GM12878 (cell line): ENCODE measurements around the gene ATP10A. TPM values are rescaled to one million over a fixed set of nuclear protein-coding genes. Genes with fewer than 3 reads are reported as not detected.

ENCODE experiments used
- CHD4 ChIP-seq: fragments of 200-600 bp; sonication (generic); IDR thresholded peaks from 2 replicates; pipeline ENCODE4 v1.6.1; 2016; ENCODE audit warnings: mild to moderate bottlenecking
- CUX1 ChIP-seq: IDR thresholded peaks from 2 replicates; pipeline ENCODE4 v1.6.1; 2012; ENCODE audit warnings: improper control_type of control experiment, low read depth, low read length; ENCODE audit not compliant: insufficient replicate concordance
- JUND ChIP-seq: IDR thresholded peaks from 2 replicates; pipeline ENCODE4 v1.6.1; 2012; ENCODE audit warnings: low read depth, mild to moderate bottlenecking, low read length, improper control_type of control experiment, moderate library complexity
- KAT2A ChIP-seq: conservative IDR thresholded peaks from 2 replicates; pipeline ENCODE4 v1.6.1; 2011; ENCODE audit warnings: low read depth, low read length; ENCODE audit not compliant: control insufficient read depth
- MXI1 ChIP-seq: fragments of 150-350 bp; IDR thresholded peaks from 2 replicates; pipeline ENCODE4 v1.6.1; 2011; ENCODE audit warnings: low read depth, mild to moderate bottlenecking, inconsistent platforms, low read length, improper control_type of control experiment
- RAD51 ChIP-seq: fragments of 450-650 bp; IDR thresholded peaks from 2 replicates; pipeline ENCODE4 v1.6.1; 2016; ENCODE audit warnings: moderate library complexity, mild to moderate bottlenecking, inconsistent platforms
- SREBF2 ChIP-seq: IDR thresholded peaks from 2 replicates; pipeline ENCODE4 v1.6.1; 2012; ENCODE audit warnings: mild to moderate bottlenecking, low read length
- STAT3 ChIP-seq: IDR thresholded peaks from 2 replicates; pipeline ENCODE4 v1.6.1; 2011; ENCODE audit warnings: low read depth, low read length, improper control_type of control experiment
- polyA plus RNA-seq, 11 experiments: library from polyadenylated mRNA; depleted of rRNA in 4 of 11; unstranded in 6 of 11; stranded (reverse) in 5 of 11; fragments of >200 nt; fragmentation: Nextera tagmentation in 4 of 11; fragmentation: Illumina TruSeq in 1 of 11; extraction: Ambion mirVana in 4 of 11; extraction: Trizol in 1 of 11; gene quantifications; 1 replicate in 1 of 11; 2 replicates in 10 of 11; pipeline versions ENCODE4 v1.2.1 to v1.2.3, GENCODE V29; 2011 to 2016; ENCODE audit warnings: inconsistent platforms in 2 of 11, missing spikeins in 2 of 11, low read depth in 1 of 11
- total RNA-seq, 4 experiments: library from RNA; depleted of rRNA in 3 of 4; stranded (reverse); fragments of >200 nt in 3 of 4; fragmentation: Illumina TruSeq in 1 of 4; extraction: Trizol in 1 of 4; gene quantifications; 2 replicates each; pipeline versions ENCODE4 v1.2.1 to v1.2.3, GENCODE V29; 2013 to 2021

The ATP10A gene
- total and polyA plus RNA-seq, 10 of the 15 experiments (the other 5 are each of a cell fraction or from before 2014, with no cell fraction given), result 0.04 to 1.5 (median 0.31) TPM; not detected in 2

- TF ChIP-seq CUX1 (peak; percentile 15), STAT3 (no peak), SREBF2 (no peak), RAD51 (no peak), KAT2A (no peak), JUND (no peak; the same call in 1 of the 2 replicates), CHD4 (no peak), MXI1 (no peak)
These were observed 87.7 kb downstream of the ATP10A start (continued) for GRCh38 chr15:25775317-25775912.
